Aorta (tissue), 5 donors: Measurements from ENCODE around the gene CELSR1. TPM values are rescaled to one million over a fixed set of nuclear protein-coding genes. Genes with fewer than 3 reads are reported as not detected.
A peak's percentile ranks its signal among the peaks of the same experiment; 100 is the strongest.

Source experiments
- ATAC-seq: fragments of 200-7000 bp; cut with Tn5 transposase; one replicate; pipeline ENCODE4 v1.9.1; 2022; ENCODE audit warnings: moderate library complexity; ENCODE audit not compliant: low FRiP score
- DNase-seq, 2 donors: peaks; one replicate each; pipeline ENCODE4 v3.0.0-alpha.2; 2020
- H3K27ac ChIP-seq, 2 donors: one replicate each; pipeline ENCODE4 v1.5.1; 2013; ENCODE audit warnings: low read length in 2 of 2, mild to moderate bottlenecking in 2 of 2, moderate library complexity in 2 of 2, control low read depth in 1 of 2, inconsistent platforms in 1 of 2, low read depth in 1 of 2
- H3K27me3 ChIP-seq, 2 donors: one replicate each; pipeline ENCODE4 v1.6.1; 2013; ENCODE audit warnings: control low read depth in 1 of 2, low read length in 1 of 2, mild to moderate bottlenecking in 1 of 2, moderate library complexity in 1 of 2; ENCODE audit not compliant: insufficient read depth in 2 of 2, control insufficient read depth in 1 of 2
- H3K36me3 ChIP-seq, 2 donors: one replicate each; pipeline ENCODE4 v1.6.1; 2013; ENCODE audit warnings: control low read depth in 1 of 2, low read length in 1 of 2, mild to moderate bottlenecking in 1 of 2; ENCODE audit not compliant: insufficient read depth in 2 of 2, control insufficient read depth in 1 of 2
- H3K4me1 ChIP-seq, 2 donors: one replicate each; pipeline ENCODE4 v1.6.1; 2013; ENCODE audit warnings: low read length in 2 of 2, control low read depth in 1 of 2, mild to moderate bottlenecking in 1 of 2, moderate library complexity in 1 of 2; ENCODE audit not compliant: insufficient read depth in 2 of 2, control insufficient read depth in 1 of 2
- H3K4me3 ChIP-seq, 2 donors: one replicate each; pipeline ENCODE4 v1.5.1; 2013; ENCODE audit warnings: low read length in 2 of 2, control low read depth in 1 of 2, mild to moderate bottlenecking in 1 of 2
- H3K9me3 ChIP-seq: one replicate; pipeline ENCODE4 v1.6.1; 2013; ENCODE audit warnings: mild to moderate bottlenecking, low read length; ENCODE audit not compliant: control insufficient read depth
- WGBS, 2 donors: extraction: QIAGEN DNeasy Blood & Tissue Kit; methylation state at CpG; one replicate each; pipeline ENCODE4 v1.1.7; 2013; 5-methylcytosine and 5-hydroxymethylcytosine counted together
- intact Hi-C, 2 donors: fragments of 100-400 bp; cut with DNase I; formaldehyde crosslinking; loops; one replicate each; pipeline versions ENCODE4 v1.14.2 to v1.15.0; 2022
- polyA plus RNA-seq, 2 donors: library from polyadenylated mRNA; stranded (reverse); fragments of 200-250 nt; gene quantifications; one replicate each; pipeline ENCODE4 v1.2.3, GENCODE V29; 2013
- total RNA-seq, 2 donors: library from RNA; stranded (reverse); fragmentation: NEBNext Ultra II Directional; extraction: Animal tissue kit (Norgen Biotek cat#: 25700); gene quantifications; one replicate each; pipeline ENCODE4 v1.2.1, GENCODE V29; 2021
- donor health status: healthy with polysubstance abuse.
- donor health status: Bipolar disorder and iron deficiency.
- donor health status: DM: no; HTN: no; CAD: no.
- donor health status: DM: no; HTN: no; CAD: no.
- donor health status: DM: yes; HTN: yes; CAD: no.

Gene CELSR1
- total and polyA plus RNA-seq, 4 donors, result 0.15 to 3.0 (median 1.3) TPM

DNA sequence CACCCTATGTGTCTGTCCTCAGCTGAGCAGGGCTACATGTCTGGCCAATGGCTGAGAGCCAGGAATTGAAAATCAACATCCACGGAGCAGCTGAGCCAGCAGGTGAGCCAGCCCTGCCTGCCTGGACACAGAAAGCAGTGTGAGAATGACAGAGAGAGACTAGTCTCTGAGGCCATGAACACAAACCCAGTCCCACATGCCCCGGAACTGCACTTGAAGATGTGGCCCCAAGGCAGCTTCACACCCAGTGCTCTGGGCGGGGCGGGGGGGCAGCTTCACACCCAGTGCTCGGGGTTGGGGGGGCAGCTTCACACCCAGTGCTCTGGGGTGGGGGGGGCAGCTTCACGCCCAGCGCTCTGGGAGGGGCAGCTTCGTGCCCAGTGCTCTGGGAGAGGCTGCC lies 164.3 kb downstream of the CELSR1 start:
- DNase-seq (no peak), ATAC-seq (no peak)
- Histone ChIP-seq H3K27ac (no peak overlapping the region), H3K4me1 (no peaks in the 10 kb centered on the region), H3K9me3 (peaks cover 4% of the 10 kb centered on the region), H3K36me3 (no peaks in the 10 kb centered on the region), H3K27me3 (no peaks in the 10 kb centered on the region), H3K4me3 (no peak overlapping the region)
- whole genome bisulfite sequencing, 2 donors, result 78 to 80% methylated on average over 8 of the region's 8 CpGs
- intact Hi-C loops, result no loop called here

DNA sequence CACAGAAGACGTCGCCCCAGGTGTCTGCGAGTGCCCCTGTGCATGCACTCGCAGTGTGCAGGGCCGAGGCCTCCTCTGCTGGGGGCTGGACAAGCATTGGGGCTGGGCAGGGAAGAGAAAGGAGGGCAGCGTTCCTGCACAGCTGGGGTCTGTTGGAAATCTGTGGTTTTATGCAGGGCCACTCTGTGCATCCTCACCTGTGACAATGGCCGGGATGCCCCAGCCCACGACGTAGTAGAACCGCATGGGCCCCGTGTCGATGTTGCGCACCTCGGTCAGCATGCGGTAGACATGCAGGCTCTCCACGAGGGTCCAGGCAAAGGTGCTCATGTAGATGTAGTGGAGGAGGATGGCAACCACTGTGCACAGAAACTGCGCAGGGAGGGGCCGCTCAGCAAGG lies 164.7 kb downstream of the CELSR1 start:
- H3K27me3 ChIP-seq, result no peaks in the 10 kb centered on the region
- H3K4me1 ChIP-seq, result no peaks in the 10 kb centered on the region
- no peaks in the 10 kb centered on the region for H3K36me3 ChIP-seq
- H3K4me3 ChIP-seq, result no peak overlapping the region
- intact Hi-C loops, result no loop called here
- no peak overlapping the region for H3K27ac ChIP-seq
- peaks cover 4% of the 10 kb centered on the region for H3K9me3 ChIP-seq
- no peak for ATAC-seq
- WGBS, 2 donors, result 92 to 95% methylated on average over 18 of the region's 18 CpGs
- DNase-seq, result no peak

- Histone ChIP-seq H3K9me3 (peaks cover 2% of the 10 kb centered on the region), H3K27me3 (no peaks in the 10 kb centered on the region), H3K27ac (no peak overlapping the region), H3K4me3 (no peak overlapping the region), H3K4me1 (no peaks in the 10 kb centered on the region), H3K36me3 (no peaks in the 10 kb centered on the region)
- 92 to 94% methylated on average over 2 of the region's 2 CpGs for WGBS, 2 donors
- DNase-seq, result no peak
- intact Hi-C loops, result no loop called here
- no peak for ATAC-seq
These were observed 165.7 kb downstream of the CELSR1 start for GRCh38 chr22:46371623-46372226.

GRCh38 chr22:46370584-46371291 lies 166.7 kb downstream of the CELSR1 start:
- no peak for ATAC-seq
- Histone ChIP-seq H3K4me1 (no peaks in the 10 kb centered on the region), H3K27me3 (no peaks in the 10 kb centered on the region), H3K36me3 (no peaks in the 10 kb centered on the region), H3K27ac (no peak overlapping the region), H3K4me3 (no peak overlapping the region), H3K9me3 (peaks cover 2% of the 10 kb centered on the region)
- 85% methylated on average over 15 of the region's 15 CpGs for WGBS, 2 donors
- intact Hi-C loops, result no loop called here
- DNase-seq, result no peak

DNA sequence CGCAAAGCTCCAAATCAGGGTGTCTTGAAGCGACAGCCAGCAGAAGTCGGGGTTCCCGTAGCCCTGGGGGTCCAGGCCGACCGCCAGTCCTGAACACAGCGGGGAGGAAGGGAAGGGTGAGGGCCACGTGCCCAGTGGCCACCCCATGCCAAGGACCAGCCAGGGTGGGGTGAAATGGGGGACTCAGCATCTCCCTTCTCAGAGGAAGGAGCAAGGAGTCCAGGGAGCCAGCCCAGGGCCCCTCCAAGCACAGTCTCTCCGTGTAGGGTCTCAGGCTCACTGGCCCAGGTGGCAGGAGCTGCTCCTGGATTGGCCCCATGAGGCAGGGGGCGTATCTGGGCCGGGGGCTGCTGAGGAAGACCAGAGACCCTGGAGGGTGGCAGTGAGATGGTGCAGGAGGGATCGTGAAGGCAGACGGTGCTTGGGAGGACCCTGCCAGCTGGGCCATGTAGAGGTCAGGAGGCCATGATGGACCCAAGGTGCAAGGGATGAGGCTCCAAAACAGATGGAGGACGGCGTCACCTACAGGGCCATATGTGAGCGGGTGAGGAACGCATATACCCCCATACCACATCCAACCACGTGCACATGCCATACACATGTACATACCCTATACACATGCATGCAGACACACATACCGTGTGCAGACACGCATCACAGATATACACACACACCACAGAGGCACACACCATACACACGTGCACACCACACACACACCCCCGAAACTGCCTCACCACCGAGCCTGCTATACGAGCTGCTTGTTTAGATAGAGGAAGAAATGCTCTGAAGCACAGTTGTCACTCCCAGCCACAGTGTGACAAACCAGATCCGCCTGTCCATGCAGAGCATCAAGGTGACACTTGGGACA lies 167.5 kb downstream of the CELSR1 start:
- intact Hi-C loops, result loop anchor here in 1 of 2 donors (2.0 kb wide), 1 partner anchor 173 kb away; no protein-coding TSS in a partner anchor
- DNase-seq, result no peak
- Histone ChIP-seq H3K4me1 (no peaks in the 10 kb centered on the region), H3K9me3 (no peaks in the 10 kb centered on the region), H3K27me3 (no peaks in the 10 kb centered on the region), H3K4me3 (no peak overlapping the region), H3K27ac (no peak overlapping the region), H3K36me3 (no peaks in the 10 kb centered on the region)
- 88 to 92% methylated on average over 25 of the region's 25 CpGs for WGBS, 2 donors
- ATAC-seq, result no peak

- WGBS, 2 donors, result 89 to 91% methylated on average over 31 of the region's 31 CpGs
- Histone ChIP-seq H3K4me1 (no peaks in the 10 kb centered on the region), H3K9me3 (no peaks in the 10 kb centered on the region), H3K27ac (no peak overlapping the region), H3K36me3 (no peaks in the 10 kb centered on the region), H3K27me3 (no peaks in the 10 kb centered on the region), H3K4me3 (no peak overlapping the region)
- no peak for DNase-seq
- ATAC-seq, result no peak
- intact Hi-C loops, result loop anchor here in 1 of 2 donors (2.0 kb wide), 1 partner anchor 174 kb away; no protein-coding TSS in a partner anchor
These were observed 168.3 kb downstream of the CELSR1 start for GRCh38 chr22:46368871-46369715.

GRCh38 chr22:46368422-46368821 lies 169.0 kb downstream of the CELSR1 start:
- H3K36me3 ChIP-seq, result no peaks in the 10 kb centered on the region
- H3K9me3 ChIP-seq, result no peaks in the 10 kb centered on the region
- no peaks in the 10 kb centered on the region for H3K27me3 ChIP-seq
- no peaks in the 10 kb centered on the region for H3K4me1 ChIP-seq
- ATAC-seq, result no peak
- 85 to 92% methylated on average over 12 of the region's 12 CpGs for WGBS, 2 donors
- intact Hi-C loops, result loop anchor here in 1 of 2 donors (2.0 kb wide), 1 partner anchor 174 kb away; no protein-coding TSS in a partner anchor
- peak in 1 of 2 donors; percentile 70 for DNase-seq
- no peak overlapping the region for H3K4me3 ChIP-seq
- H3K27ac ChIP-seq, result no peak overlapping the region

DNA sequence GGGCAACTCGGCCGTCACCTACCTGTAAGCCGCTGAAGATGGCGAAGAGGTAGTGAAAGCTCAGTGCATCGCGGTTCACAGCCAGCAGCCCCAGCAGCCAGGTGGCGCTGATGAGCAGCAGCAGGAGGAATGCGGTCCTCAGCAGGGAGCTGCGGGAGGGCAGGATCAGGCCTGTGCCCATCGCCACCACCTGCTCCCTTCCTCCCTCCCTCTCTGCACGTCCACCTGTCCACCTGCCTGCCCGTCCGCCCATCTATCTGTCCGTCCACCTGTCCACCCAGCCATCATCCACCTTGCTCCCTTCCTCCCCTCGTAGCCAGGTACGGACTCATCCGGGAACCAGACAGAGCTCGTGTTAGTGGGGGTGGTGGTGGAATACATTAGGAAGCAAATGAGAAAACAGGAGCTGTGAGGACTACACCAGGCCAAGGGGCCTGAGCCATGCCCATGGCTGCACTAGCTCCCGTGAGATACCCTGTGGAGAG lies 169.7 kb downstream of the CELSR1 start:
- H3K4me3 ChIP-seq, result no peak overlapping the region
- DNase-seq (peak; percentile 70 to 86), ATAC-seq (peak; percentile 40)
- no peaks in the 10 kb centered on the region for H3K4me1 ChIP-seq
- intact Hi-C loops, result loop anchor here in 1 of 2 donors (2.0 kb wide), 1 partner anchor 175 kb away; no protein-coding TSS in a partner anchor
- H3K27me3 ChIP-seq, result no peaks in the 10 kb centered on the region
- H3K36me3 ChIP-seq, result no peaks in the 10 kb centered on the region
- 58 to 79% methylated on average over 15 to 19 of the region's 19 CpGs for WGBS, 2 donors
- H3K9me3 ChIP-seq, result no peaks in the 10 kb centered on the region
- H3K27ac ChIP-seq, result no peak overlapping the region
